NCI-H524 (cell line): Measurements from ENCODE around the gene NRG2.

Experiments used
- DNase-seq, 2 experiments: peaks; one replicate each; lab custom pipeline; 2025; lab: John Stamatoyannopoulos, UW

NRG2 gene

DNA sequence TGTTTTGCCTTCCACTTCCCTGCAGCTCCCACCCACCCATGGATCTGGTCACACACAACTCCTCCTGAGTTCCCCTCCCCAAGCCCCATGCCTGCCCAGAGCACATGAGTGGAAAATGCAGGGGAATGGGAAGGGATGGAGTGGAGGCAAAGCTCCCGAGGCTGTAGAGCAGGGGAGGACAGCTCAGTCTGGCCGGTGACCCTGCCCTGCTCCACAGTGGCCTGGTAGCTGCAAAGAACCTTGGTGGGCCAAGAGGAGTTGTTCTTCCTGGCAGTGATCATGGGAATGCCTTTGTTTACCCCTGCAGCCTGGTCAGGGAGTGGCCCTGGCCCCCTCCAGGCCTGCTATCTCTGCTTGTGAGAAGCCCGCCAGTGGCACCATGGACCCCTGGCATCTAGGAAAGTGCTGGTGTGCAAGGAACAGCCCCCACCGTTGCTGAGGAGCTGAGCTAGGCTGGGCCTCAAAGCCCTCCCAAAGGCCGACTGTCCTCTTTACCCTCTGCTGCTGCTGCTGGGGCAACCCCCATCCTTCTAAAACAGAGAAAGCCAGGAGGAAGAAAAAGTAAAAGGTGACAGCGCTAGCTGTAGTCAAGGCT is 187.1 kb downstream of the NRG2 start:
- no peak for DNase-seq

DNA sequence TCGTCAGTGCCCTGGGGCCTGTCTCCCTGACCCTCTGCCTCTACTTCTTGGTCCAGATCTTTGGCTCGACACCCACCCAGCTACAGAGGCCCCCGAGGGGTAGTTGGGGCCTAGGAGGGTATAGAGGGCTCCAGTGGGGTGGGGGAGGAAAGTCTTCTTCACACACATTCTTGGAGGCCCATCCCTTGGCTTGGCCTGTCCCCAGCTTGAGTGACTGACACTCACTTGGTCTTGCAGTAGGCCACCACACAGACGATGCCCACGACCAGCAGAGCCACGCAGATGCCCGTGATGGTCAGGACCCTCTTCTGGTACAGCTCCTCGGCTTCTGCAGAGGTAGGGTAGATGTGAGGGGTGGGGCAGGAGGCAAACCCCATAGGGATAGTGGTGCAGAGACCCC is 187.6 kb downstream of the NRG2 start:
- DNase-seq = no peak

DNA sequence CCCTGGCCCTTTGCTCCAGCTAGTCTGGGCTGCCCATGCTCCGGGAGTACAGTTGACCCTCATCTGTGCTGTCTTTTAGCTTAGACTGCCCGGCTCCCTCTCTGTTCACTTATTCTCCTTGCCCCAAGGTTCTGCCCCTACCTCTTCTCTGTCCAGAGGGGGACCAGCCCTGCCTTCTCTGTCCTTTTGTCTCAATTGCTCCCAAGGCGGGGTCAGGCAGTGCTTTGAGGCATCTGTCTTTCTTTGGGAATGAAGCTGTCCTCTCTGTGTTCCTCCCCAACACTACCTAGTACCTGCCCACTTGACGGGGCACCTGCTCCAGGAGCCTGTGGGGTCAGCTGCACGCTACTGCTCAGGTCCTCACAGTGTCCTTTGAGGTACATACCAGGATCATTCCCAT is 188.1 kb downstream of the NRG2 start:
- DNase-seq = no peak

DNA sequence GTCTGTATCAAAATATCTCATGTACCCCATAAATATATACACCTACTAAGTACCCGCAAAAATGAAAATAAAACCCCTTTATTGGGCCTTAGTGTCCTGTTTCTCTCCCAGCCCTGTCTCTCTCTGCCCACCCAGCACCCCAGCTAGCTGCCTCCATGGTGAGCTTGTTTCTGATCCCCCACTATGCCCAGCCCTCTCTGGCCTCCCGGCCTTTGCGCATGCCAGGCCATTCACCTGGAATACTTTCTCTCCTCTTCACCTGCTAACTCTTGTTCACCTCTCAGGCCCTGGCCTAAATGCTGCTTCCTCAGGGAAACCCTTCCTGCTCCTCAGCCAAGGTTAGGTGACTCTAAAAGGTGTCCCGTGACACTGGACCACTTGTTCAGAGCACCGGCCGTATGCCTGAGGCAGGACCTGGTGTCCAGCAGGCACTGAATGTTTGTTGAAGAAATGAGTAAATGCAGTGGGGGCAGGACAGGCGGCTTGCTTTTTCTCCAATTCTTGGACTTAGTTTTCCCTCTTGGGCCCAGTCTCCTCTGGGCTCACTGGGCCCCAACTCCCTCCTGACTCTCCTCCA is 189.0 kb downstream of the NRG2 start:
- DNase-seq = no peak

DNA sequence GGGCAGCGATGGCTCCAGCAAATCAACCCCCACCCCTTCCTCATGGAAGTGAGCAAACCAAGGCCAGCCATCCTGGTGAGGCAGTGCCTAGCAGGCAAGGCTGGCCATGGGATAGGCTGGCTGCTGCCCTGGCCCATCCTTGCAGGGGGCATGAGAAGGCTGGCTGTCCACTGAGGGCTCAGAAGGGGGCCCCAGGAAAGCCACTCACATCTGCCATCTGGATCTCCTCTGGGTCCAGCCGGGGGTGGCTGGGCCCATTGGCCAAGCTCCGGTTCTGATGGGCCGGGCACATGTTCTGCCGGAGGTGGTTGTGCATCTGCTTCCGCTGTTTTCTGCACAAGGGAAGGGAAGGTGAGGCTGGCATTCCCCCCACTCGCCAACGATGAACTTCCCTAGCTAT is 190.4 kb downstream of the NRG2 start:
- no peak for DNase-seq

DNA sequence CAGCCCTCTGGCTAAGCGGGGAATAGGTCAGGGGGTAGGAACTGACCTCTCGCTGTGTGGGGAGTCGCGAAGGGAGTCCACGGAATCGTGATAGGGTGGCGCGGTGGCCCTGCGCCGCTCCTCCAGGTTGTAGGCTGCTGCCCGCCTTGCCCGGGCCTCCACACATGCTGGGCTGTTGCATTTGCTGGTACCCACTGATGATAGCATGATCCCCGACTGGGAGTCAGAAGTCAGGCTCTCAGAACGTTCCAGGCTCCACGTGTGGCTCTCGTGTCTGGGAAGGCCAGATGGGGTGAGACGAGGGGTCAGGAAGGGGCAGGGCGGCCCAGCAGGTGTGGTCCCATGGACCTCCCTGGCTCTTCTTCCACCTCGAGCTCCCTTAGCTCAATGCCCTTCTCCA is 191.5 kb downstream of the NRG2 start:
- DNase-seq = no peak

DNA sequence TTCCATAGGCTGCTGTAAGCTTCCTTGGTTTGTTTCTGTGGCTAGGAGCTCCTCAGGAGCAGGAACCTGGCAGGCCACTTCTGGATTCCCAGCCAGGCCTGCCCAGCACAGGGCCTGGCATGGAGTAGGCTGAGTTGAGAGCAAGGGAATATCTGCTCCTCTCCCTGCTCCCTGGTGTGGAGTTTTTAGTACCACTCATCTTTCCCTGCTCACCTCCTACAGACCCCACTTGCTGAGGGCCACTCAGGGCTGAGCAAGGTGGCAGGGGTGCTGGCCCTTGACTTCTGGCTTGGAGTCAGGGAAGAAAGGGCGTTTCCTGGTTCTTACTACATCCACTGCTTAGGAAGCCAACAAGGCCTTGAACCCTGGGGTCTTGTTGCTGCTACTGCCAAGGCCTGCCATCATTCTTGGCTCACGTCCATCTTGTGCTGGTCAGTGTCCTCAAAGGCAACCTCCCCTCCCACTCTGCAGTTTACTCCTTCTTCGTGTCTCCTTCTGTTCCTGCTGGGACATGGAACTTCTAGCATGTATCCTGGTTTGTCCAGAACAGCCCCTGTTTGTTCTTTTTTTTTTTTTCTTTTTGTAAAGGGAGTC is 192.6 kb downstream of the NRG2 start:
- no peak for DNase-seq

DNA sequence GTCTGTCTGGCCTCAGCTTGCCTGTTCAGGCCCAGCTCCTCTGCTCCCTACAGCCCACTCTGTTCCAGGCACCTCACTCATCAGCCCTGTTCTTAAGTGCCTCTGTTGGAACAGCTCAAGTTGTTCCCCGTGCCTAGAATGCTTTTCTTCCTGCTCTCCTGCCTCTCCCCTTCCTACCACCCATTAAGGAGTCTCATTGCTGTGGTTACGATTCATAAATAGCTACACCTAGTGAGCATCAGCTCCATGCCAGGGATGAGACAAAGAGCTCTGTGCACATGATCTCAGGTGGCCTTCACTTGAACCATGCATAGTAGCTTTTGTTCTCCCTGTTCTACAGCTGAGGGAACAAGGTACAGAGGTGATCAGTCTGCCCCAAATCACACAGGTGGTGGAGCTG is 193.2 kb downstream of the NRG2 start:
- no peak for DNase-seq

DNA sequence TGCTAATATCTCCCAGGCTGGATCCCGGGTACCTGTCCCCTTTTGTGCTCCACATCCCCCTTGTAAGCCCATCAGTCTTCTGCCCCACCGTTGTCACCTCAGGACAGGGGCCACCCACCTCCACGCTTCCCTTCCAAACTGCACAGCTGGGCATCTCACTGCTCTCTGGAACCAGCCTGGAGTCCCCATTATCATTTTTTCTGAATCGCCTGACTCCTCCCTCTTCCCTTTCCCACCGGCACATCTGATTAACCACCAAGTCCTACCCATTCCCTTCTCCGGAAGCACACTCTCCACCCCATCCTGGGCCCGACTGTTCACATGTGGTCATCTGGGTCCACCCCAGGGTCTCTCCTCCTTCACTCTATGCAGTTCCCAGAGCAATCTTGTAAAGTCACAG is 193.6 kb downstream of the NRG2 start:
- no peak for DNase-seq

DNA sequence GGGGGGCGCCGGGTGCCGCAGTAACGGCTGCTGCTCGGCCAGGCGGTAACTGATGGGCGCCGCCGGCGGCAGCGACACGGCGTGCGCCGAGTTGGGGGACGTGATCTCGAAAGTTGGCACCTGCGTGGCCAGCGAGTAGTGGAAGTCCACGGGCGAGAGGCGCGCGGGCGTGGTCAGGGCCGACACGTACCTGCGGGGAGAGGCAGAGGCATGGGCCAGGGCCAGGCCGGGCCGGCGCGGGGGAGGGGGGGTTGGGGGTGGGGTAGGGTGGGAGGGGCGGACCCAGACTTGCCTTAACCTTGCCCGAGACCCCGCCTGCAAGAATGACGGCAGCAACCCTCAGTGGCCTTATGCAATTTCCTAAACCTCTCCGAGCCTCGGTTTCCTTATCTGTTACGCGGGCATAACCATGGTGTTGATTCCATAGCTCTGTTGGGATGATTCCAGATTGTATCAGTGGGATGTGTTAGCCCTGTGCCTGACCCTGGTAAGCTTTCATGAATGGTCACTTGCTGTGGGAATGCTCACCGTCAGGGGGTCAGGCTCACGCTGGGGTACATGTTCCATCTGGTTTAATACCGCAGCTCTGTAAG is 194.5 kb downstream of the NRG2 start:
- DNase-seq = no peak

DNA sequence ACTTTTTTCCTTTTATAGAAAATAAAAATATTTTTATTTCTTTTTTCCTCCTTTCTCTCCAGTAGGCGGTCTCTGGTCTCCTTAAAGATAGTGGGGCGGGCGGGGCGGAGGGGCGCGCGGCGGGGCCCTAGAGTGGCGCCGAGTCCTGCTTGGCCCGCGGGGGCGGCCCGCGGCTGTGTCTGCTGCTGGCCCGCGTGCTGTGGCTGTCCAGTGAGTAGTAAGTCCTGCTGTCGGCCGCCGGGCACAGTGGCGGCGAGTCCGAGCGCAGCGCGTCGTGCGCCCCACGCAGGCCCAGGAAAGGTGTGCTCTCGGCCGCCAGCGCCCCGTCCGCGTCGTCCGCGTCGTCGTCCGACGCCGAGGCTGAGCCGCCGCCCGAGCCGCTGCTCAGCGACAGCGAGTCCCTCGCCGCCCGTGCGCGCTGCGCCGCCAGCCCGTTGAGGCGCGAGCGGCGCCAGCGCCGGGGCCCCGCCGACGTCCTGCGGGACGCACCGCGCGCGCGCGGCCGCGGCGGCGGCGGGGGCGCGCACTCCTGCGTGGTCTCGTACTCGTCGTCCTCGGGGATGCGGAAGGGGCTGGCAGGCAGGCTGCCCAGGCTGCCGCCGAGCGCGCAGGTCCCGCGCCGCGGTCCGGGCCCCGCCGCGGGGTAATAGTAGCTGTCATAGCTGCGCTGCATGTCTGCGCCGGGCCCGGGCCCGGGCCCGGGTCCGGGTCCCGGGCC is 195.2 kb downstream of the NRG2 start:
- peak; percentile 25 to 64 for DNase-seq

DNA sequence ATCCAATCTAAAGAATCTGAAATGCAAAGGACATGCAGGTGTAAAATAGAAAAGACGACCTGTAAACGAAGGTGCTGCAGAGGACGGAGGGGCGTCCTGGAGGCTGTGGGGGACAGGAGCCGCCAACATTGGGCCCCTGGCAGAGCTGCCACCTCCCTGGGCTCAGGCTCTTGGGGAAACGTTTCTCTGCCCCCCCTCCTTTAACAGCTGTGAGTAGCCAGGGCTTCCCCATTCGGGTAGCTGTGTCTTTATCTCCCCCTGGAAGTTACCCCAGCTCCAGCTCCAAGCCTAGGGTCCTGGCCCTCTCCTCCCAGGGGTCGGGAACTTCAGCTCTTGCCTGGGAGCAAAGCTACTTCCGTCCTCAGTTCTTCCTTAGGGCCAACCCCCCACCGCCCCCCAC is 196.0 kb downstream of the NRG2 start:
- no peak for DNase-seq

DNA sequence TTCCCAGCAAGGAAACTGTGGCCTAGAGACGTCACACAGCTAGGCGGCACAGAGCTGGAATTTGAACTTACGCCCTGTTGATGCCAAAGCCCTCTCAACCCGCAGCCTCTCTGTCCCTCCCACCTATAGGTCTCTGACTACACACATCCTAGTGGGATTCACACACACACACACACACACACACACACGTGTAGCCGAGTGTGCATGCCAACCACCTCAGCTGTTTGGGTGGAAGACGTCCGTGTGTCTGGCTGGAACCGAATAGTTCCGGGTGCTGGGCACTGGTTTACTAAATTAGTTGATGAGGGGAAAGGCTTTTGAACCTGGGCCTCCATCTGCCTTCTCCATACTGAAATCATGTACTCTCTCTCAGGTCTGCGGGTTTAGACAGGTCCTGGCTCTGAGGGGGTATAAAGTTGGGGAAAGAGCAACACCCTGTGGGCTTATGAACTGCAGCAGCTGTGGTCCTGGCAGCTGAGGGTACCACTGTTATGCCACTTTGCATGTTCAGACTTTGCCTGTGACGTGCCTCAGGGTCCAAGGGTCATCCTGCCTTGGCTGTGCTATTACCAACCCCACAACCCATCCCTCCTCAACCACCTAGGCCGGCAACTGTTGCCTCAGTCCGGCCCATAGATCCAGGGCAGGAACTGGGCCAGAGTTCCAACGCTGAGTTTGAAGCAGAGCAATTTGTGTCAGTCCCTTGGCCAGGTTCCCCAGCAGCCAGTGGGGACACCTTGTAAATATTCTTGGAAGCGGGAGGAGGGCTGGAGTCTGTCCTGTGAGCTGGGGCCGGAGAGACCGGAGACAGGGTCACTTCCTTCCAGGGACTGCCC is 197.0 kb downstream of the NRG2 start:
- peak in 1 of 2 experiments; percentile 12 for DNase-seq

DNA sequence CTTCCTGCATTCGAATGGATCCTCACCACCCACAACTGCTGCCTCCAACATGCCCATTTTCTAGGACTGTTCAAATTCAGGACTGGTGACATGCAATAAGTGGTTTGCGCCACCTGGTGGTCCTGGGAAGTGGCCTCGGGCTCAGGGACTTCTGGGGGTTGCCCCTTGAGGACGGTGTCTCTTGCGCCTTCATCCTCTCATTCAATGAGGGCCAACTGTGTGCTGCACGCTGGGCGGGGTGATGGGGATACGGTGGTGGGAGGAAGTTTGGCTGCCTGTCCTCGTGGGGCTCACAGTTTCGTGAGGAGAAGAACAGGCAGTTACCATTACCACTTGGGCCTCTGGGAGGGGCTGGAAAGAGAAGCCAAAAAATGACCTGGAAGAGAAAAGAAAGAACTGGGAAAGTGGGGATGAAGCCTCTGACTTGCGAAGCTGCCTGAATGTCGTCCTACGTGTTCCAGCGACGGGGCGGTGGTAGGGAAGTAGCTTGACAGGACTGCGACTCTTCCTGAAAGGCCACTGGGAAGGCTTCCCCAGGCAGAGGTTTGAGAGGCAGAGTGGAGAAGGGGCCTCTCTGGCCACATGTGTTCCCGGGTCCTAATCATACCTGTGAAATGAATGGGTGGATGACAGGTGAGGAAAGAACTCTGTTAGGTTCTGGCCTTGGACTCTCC is 198.5 kb downstream of the NRG2 start:
- peak; percentile 79 to 85 for DNase-seq

DNA sequence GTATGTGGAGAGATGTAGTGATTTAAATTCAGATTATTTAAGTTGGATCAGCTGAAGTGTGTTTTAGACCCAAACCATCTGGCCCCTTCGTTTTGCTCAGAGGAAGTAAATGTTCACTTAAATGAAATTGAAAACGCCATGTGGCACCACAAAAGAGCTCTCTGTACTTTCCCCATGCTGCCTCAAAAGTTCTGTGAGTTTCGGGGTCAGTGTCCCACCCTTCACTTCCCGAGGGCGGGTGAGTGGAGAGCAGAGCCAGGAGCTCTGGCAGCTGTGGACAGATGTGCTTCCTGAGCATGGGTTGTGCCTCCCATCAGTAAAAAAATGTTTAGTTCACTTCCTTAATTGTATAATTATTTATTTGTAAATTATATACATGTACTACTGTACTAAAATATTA is 199.1 kb downstream of the NRG2 start:
- peak in 1 of 2 experiments; percentile 53 for DNase-seq

DNA sequence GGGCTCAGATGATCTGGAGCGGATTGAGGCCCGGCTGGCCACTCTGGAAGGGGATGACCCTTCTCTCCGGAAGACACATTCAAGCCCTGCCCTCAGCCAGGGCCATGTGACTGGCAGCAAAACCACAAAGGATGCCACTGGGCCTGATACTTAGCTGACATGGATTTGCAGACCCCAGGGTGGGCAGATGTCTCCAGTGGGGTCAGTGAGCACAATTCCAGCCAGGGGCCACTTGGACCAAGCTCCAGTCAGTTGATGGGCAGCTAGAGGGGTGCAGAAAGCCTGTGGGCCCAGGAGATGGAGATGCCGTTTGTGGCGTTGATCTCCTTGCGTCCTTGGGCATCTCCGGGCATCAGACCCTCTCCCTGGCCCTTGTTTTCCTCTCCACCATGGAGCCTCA is 200.8 kb downstream of the NRG2 start:
- no peak for DNase-seq

DNA sequence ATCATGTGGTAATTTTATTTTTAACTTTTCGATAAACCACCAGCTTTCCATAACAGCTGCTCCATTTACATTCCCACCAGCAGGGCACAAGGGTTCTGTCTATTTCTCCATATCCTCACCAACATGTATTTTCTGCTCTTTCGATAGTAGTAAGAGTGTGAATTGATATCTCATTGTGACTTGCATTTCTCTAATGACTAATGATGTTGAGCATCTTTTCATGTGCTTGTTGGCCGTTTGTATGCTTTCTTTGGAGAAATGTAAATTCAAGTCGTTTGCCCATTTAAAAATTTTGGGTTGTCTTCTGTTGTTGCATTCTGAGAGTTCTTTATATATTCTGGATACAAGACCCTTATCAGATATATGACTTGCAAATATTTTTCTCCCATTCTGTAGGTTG is 201.6 kb downstream of the NRG2 start:
- DNase-seq = no peak

DNA sequence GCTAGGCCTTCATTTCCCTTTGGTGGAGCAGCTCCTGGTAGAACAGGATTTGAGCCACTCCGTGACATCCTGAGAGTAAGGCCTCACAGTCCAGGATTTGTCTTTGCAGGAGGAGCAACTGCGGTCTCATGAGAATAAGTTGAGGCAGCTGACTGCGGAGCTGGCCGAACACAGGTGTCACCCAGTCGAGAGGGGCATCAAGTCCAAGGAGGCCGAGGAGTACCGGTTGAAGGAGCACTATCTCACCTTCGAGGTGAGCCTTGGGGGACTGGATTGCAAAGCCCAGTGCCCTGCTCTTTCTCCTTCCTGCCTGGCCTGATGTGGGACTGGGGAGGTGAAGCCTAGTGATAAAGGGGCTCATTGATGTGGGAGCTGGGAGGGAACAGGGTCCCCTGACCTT is 203.2 kb downstream of the NRG2 start:
- DNase-seq = no peak

DNA sequence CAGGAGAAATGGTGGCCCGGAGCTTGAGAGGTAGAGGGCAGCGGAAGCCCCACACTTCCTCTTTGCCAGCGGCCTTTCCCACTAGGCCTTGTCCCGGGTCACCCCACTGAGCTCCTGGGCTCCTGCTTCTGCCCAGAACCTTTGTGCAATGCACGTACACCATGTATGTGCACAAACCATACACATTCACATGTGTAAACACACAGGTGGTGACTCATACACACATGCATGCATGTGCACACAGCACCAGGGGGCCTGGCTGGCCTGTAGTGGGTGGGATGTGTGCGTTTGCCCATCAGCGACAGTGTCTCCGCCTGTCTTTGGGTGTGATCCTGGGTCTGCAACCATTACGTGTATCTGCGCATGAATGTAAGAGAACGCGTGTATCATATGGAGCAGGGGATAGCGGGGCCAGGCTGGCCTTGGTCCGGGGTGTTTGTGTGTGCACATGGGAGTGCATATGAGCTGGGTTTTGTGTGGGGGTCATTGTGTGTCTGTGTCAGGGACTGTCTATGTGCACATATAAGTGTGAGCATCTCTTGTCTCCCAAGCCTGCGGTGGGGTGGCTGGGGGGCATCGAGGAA is 203.8 kb downstream of the NRG2 start:
- DNase-seq = no peak

DNA sequence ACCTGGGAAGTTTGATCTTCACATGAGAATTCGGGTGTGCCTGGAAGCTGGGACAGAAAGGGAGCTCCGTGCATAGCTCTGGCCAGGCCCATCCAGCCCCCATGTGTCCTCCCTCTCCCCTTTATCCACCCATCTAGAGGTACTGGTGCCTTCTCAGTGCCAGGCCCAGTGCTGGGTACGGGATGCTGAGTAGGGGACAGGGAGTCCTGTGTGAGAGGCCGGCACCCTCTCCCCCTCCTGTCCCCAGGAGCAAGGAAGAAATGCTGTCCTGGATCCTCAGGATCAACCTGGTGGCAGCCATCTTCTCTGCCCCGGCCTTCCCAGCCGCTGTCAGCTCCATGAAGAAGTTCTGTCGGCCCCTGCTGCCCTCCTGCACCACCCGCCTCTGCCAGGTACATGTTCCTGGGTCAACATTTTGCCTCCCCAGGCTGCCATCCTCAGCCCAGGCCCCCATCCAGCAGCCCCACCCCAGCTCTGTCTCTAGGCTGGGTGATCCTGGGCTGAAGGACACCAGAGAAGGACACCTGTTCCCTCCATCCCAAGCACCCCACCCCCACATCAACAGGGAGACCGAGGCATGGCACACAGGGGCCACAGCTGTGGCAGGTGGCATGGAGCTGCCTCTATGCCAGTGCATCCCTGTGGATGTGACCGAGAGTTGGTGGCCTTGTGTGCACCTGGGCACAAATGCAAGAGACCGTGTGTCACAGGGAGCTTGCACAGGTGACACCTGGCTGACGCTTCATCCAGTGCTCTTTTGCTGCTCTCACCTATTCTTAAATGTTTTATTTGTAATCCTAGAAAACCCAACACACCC is 204.5 kb downstream of the NRG2 start:
- DNase-seq = no peak
